Common myeloid progenitor, CD34-positive (primary cell): ENCODE results near the gene LRCH2.
"Not testable (repeated sequence)": the region's sequence is repeated elsewhere in the genome, so short reads cannot be mapped to it uniquely, and the experiment has no call there.

Experiments used
- CTCF ChIA-PET: fragments of 350-600 bp; sonication (Branson Sonifier 250); formaldehyde crosslinking; loops from one replicate; lab custom pipeline; 2021; ENCODE audit warnings: antibody characterized with exemption; lab: Charles Lee
- POLR2A ChIA-PET: fragments of 350-600 bp; sonication (Branson Sonifier 250); formaldehyde crosslinking; loops from one replicate; lab custom pipeline; 2021; ENCODE audit warnings: antibody characterized with exemption; lab: Charles Lee
- DNase-seq, 3 donors: peaks; one replicate each; pipeline versions ENCODE4 v3.0.0 to v3.0.0-alpha.2; 2013
- H3K27ac ChIP-seq, 2 experiments: 1 replicate in 1 of 2; 2 replicates in 1 of 2; pipeline ENCODE4 v1.7.0; 2013; ENCODE audit warnings: inconsistent platforms in 2 of 2, low read length in 2 of 2, mild to moderate bottlenecking in 2 of 2, low read depth in 1 of 2, moderate library complexity in 1 of 2; ENCODE audit not compliant: severe bottlenecking in 2 of 2, insufficient read depth in 1 of 2, poor library complexity in 1 of 2
- H3K27me3 ChIP-seq, 5 experiments: replicated peaks in 2 of 5; 1 replicate in 3 of 5; 2 replicates in 2 of 5; pipeline versions ENCODE4 v1.6.1 to v1.7.0; 2013; ENCODE audit warnings: low read length in 4 of 5, mild to moderate bottlenecking in 2 of 5, moderate library complexity in 2 of 5, inconsistent platforms in 1 of 5; ENCODE audit not compliant: insufficient read depth in 5 of 5, control insufficient read depth in 4 of 5
- H3K36me3 ChIP-seq, 4 experiments: 1 replicate in 2 of 4; 2 replicates in 2 of 4; pipeline versions ENCODE4 v1.6.1 to v1.7.0; 2013; ENCODE audit warnings: low read length in 3 of 4, control low read depth in 1 of 4, mild to moderate bottlenecking in 1 of 4; ENCODE audit not compliant: control insufficient read depth in 4 of 4, insufficient read depth in 4 of 4
- H3K4me1 ChIP-seq, 4 experiments: 1 replicate in 3 of 4; 2 replicates in 1 of 4; pipeline versions ENCODE4 v1.6.1 to v1.7.1; 2013; ENCODE audit warnings: low read length in 3 of 4, mild to moderate bottlenecking in 3 of 4, control low read depth in 1 of 4, inconsistent platforms in 1 of 4, moderate library complexity in 1 of 4; ENCODE audit not compliant: control insufficient read depth in 4 of 4, insufficient read depth in 4 of 4; ENCODE audit errors: control extremely low read depth in 1 of 4
- H3K4me3 ChIP-seq, 7 experiments: 1 replicate in 4 of 7; 2 replicates in 3 of 7; pipeline versions ENCODE4 v1.5.1 to v1.7.0; 2013; ENCODE audit warnings: mild to moderate bottlenecking in 7 of 7, low read length in 6 of 7, moderate library complexity in 6 of 7, inconsistent platforms in 2 of 7, low read depth in 2 of 7, control low read depth in 1 of 7; ENCODE audit not compliant: insufficient read depth in 4 of 7, control insufficient read depth in 1 of 7; ENCODE audit errors: extremely low read depth in 1 of 7
- H3K9me3 ChIP-seq, 5 experiments: 1 replicate in 4 of 5; 2 replicates in 1 of 5; pipeline versions ENCODE4 v1.6.1 to v1.7.1; 2013; ENCODE audit warnings: low read length in 4 of 5, mild to moderate bottlenecking in 2 of 5, inconsistent platforms in 1 of 5, low read depth in 1 of 5, moderate library complexity in 1 of 5; ENCODE audit not compliant: control insufficient read depth in 4 of 5, insufficient read depth in 2 of 5; ENCODE audit errors: control extremely low read depth in 1 of 5
- WGBS: methylation state at CpG from one replicate; pipeline ENCODE4 v1.1.5; 2013; ENCODE audit not compliant: insufficient coverage; 5-methylcytosine and 5-hydroxymethylcytosine counted together

The LRCH2 gene

DNA sequence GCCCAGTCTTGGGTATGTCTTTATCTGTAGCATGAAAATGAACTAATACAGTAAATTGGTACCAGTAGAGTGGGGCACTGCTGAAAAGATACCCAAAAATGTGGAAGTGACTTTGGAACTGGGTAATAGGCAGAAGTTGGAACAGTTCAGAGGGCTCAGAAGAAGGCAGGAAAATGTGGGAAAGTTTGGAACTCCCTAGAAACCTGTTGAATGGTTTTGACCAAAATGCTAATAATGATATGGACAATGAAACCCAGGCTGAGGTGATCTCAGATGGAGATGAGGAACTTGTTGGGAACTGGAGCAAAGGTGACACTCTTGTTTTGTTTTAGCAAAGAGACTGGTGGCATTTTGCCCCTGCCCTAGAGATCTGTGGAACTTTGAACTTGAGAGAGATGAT, 24.3 kb downstream of the LRCH2 start:
- H3K4me1 ChIP-seq, POLR2A ChIA-PET, H3K36me3 ChIP-seq, H3K27me3 ChIP-seq, DNase-seq, H3K4me3 ChIP-seq, H3K9me3 ChIP-seq, CTCF ChIA-PET, H3K27ac ChIP-seq: not testable (repeated sequence)

DNA sequence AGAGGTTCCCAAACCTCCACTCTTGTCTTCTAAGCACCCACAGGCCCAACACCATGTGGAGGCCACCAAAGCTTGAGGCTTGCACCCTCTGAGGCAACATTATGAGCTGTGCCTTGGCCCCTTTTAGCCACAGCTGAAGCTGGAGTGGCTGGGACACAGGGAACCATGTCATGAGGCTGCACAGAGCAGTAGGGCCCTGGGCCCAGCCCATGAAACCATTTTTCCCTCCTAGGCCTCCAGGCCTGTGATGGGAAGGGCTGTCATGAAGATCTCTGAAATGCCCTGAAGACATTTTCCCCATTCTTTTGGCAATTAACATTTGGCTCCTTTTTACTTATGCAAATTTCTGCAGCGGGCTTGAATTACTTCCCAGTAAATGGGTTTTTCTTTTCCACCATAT, 29.9 kb downstream of the LRCH2 start:
- no peak for DNase-seq
- ChIA-PET CTCF (no interaction called here), POLR2A (no interaction called here)
- Histone ChIP-seq H3K36me3 (peaks cover 0 to 3% (median 0%) of the 10 kb centered on the region in 4 experiments), H3K4me1 (no peaks in the 10 kb centered on the region), H3K9me3 (peaks cover 0 to 12% (median 4%) of the 10 kb centered on the region in 5 experiments), H3K27ac (no peak overlapping the region), H3K27me3 (no peaks in the 10 kb centered on the region), H3K4me3 (no peak overlapping the region)
- WGBS: 86% methylated on average over 1 of the region's 1 CpG

DNA sequence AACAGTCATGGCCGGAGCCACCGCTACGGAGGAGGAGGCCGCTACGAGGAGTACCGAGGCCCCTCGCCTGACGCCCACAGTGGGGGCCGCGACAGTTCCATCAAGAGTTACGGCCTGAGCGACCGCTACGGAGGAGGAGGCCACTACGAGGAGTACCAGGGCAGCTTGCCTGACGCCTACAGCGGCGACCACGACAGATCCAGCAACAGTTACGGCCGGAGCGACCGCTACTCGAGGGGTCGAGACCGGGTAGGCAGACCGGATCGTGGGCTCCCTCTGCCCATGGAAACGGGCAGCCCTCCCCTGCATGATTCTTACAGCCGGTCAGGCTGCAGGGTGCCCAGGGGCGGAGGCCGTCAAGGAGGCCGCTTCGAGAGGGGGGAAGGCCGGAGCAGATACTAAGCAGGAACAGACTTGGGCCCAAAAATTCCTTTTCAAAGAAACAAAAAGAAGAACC, 41.6 kb downstream of the LRCH2 start:
- no peak overlapping the region for H3K27ac ChIP-seq
- WGBS: 92% methylated on average over 28 of the region's 35 CpGs
- CTCF ChIA-PET: no interaction called here
- no peak for DNase-seq
- peaks cover 0 to 20% (median 4%) of the 10 kb centered on the region in 5 experiments for H3K9me3 ChIP-seq
- H3K36me3 ChIP-seq: no peaks in the 10 kb centered on the region
- no peaks in the 10 kb centered on the region for H3K4me1 ChIP-seq
- H3K27me3 ChIP-seq: no peaks in the 10 kb centered on the region
- POLR2A ChIA-PET: no interaction called here
- H3K4me3 ChIP-seq: no peak overlapping the region

DNA sequence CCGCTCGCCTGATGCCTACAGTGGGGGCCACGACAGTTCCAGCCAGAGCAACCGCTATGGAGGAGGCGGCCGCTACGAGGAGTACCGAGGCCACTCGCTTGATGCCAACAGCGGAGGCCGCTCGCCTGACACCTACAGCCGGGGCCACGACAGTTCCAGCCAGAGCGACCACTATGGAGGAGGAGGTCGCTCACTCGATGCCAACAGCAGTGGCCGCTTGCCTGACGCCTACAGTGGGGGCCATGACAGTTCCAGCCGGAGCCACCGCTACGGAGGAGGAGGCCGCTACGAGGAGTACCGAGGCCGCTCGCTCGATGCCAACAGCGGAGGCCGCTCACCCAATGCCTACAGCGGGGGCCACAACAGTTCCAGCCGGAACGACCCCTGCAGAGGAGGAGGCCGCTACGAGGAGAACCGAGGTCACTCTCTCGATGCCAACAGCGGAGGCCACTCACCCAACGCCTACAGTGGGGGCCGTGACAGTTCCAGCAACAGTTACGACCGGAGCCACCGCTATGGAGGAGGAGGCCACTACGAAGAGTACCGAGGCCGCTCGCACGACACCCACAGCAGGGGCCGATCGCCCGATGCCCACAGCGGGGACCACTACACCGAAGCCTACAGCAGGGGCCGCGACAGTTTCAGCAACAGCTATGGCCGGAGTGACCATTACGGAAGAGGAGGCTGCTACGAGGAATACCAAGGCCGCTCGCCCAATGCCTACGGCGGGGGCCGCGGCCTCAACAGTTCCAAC, 42.2 kb downstream of the LRCH2 start:
- DNase-seq: no peak
- Histone ChIP-seq H3K9me3 (peaks cover 0 to 20% (median 4%) of the 10 kb centered on the region in 5 experiments), H3K36me3 (no peaks in the 10 kb centered on the region), H3K27me3 (no peaks in the 10 kb centered on the region), H3K4me3 (no peak overlapping the region), H3K4me1 (no peaks in the 10 kb centered on the region), H3K27ac (no peak overlapping the region)
- POLR2A ChIA-PET: no interaction called here
- CTCF ChIA-PET: no interaction called here
- WGBS: 94% methylated on average over 59 of the region's 64 CpGs

DNA sequence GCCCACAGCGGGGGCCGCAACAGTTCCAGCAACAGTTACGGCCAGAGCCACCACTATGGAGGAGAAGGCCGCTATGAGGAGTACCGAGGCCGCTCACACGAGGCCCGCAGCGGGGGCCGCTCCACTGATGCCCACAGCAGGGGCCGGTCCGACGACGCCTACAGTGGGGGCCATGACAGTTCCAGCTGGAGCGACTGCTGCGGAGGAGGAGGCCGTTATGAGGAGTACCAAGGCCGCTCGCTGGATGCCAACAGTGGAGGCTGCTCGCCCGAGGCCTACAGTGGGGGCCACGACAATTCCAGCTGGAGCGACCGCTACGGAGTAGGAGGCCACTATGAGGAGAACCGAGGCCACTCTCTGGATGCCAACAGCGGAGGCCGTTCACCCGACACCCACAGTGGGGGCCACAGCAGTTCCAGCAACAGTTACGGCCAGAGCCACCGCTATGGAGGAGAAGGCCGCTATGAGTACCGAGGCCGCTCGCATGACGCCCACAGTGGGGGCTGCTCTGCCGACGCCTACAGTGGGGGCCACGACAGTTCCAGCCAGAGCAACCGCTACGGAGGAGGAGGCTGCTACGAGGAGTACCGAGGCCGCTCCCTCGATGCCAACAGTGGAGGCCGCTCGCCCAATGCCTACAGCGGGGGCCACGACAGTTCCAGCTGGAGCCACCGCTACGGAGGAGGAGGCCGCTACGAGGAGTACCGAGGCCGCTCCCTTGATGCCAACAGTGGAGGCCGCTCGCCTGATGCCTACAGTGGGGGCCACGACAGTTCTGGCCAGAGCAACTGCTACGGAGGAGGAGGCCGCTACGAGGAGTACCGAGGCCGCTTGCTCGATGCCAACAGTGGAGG, 43.0 kb downstream of the LRCH2 start:
- no peak overlapping the region for H3K4me3 ChIP-seq
- ChIA-PET POLR2A (no interaction called here), CTCF (no interaction called here)
- H3K9me3 ChIP-seq: peaks cover 0 to 20% (median 4%) of the 10 kb centered on the region in 5 experiments
- DNase-seq: no peak
- no peaks in the 10 kb centered on the region for H3K36me3 ChIP-seq
- no peak overlapping the region for H3K27ac ChIP-seq
- H3K27me3 ChIP-seq: no peaks in the 10 kb centered on the region
- H3K4me1 ChIP-seq: no peaks in the 10 kb centered on the region
- 96% methylated on average over 63 of the region's 64 CpGs for WGBS

DNA sequence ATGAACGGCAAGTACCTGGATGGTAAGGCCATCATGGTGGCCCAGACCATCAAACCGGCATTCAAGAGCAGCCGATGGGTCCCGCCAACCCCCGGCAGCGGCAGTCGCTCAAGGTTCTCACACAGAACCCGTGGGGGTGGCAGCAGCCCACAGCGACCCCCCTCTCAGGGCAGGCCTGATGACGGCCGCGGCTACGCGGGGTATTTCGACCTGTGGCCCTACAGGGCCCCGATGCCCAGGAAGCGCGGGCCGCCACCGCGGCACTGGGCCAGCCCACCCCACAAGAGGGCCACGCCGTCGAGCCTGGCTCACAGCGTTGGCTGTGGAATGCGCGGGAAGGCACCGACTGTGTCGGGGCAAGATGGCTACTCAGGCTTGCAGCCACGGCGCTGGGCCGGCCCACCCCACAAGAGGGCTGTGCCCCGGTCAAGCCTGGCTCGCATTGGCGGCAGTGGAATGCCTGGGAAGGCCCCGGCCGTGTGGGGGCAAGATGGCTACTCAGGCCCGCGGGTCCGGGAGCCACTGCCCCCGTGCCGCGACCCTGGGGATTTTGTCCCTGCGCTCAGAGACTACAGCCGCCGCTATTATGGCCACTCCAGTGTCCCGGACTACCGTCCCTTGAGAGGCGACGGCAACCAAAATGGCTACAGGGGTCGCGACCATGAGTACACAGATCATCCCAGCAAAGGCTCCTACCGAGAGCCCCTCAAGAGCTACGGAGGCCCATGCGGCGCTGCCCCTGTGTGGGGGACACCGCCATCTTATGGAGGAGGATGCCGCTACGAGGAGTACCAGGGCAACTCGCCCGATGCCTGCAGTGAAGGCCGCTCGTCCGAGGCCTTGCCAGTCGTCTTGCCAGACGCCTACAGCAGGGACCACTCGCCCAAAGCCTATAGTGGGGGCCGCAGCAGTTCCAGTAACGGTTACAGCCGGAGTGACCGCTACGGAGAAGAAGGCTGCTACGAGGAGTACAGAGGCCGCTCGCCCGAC, 44.0 kb downstream of the LRCH2 start:
- DNase-seq: no peak
- WGBS: 95% methylated on average over 70 of the region's 76 CpGs
- H3K9me3 ChIP-seq: peaks cover 0 to 20% (median 4%) of the 10 kb centered on the region in 5 experiments
- no peaks in the 10 kb centered on the region for H3K27me3 ChIP-seq
- POLR2A ChIA-PET: no interaction called here
- no peak overlapping the region for H3K4me3 ChIP-seq
- H3K27ac ChIP-seq: no peak overlapping the region
- no peaks in the 10 kb centered on the region for H3K4me1 ChIP-seq
- no peaks in the 10 kb centered on the region for H3K36me3 ChIP-seq
- CTCF ChIA-PET: no interaction called here
